Measurements from ENCODE around the gene LILRA6. TPM values are rescaled to one million over a fixed set of nuclear protein-coding genes. Genes with fewer than 3 reads are reported as not detected.

LILRA6 gene
- total and polyA plus RNA-seq, 2 of the 8 experiments (the other 6 are each of a cell fraction or from before 2014, with no cell fraction given) = not detected

DNA sequence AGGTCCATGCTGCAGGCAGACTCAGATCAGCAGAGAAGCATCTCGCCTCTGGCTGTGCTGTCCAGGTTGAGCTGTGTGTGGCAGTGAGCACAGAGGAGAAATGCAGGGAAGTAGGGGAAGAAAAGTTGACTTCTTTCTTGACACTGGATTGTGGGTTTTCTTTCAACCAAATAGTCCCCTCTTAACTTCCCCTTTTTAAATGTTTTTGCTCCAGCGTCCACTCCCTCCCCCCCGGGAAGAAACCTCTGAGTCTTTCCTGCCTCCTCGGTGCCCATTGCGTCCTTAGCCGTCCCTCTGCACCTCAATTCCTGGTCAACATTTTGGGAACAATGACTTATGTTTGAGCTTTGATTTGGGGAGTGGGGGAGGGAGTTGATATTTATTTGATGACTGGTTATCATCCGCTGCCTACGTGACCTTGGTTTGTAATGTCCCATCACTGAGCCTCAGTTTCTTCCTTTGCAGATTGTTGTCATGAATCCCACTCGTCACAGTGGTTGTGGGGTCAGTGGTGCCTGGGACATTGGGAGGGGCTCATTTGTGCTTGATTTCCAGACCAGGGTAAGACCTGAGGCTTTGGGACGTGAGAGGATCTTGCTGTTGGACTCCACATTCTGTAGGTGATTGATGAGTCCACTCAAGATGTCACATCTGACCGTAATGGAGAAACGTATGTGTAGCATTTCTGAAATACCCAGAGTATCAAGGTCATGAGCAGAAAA, 38.6 kb upstream of the LILRA6 start, which contains the start of gene LILRB2:
Gene LILRB2, minus strand, starts transcription at position 104 of the 722 bp plus-strand sequence. CDS start 614 bp downstream, outside the sequence.
- ChIA-PET CTCF (ENCODE audit: partially characterized antibody) (no interaction called here), POLR2A (ENCODE audit: partially characterized antibody) (interaction anchor here (1.0 to 1.1 kb wide), 2 partner anchors 73 to 80 kb away, joined by 3 to 6 read pairs; no protein-coding TSS in a partner anchor)
- Histone ChIP-seq H3K9ac (replicated peaks in 1 of 4; ENCODE audit: extremely low read depth in 1 of 4, low read depth in 3 of 4, low read length in 3 of 4) (no peak within 1 kb of the TSS), H2BK12ac (ENCODE audit: low read depth, low read length) (no peak within 1 kb of the TSS), H3K56ac (replicated peaks; ENCODE audit: insufficient read length, low read depth, low read length) (no peak within 1 kb of the TSS), H3K36me3 (ENCODE audit: control insufficient read depth in 2 of 4, insufficient read depth in 4 of 4, low read length in 3 of 4) (no peaks in the 10 kb centered on the region), H3K9me3 (ENCODE audit: insufficient read depth in 2 of 2, low read depth in 1 of 2, low read length in 1 of 2) (peaks cover 0 to 4% of the 10 kb centered on the region in 2 experiments; a peak in 1 of 4 replicates), H4K91ac (replicated peaks; ENCODE audit: insufficient read length, low read length) (no peak within 1 kb of the TSS), H2AK5ac (ENCODE audit: low read depth, low read length) (no peak within 1 kb of the TSS), H4K20me1 (replicated peaks in 1 of 2; ENCODE audit: control insufficient read depth in 1 of 2, insufficient read depth in 2 of 2, low read length in 2 of 2) (no peaks in the 10 kb centered on the region), H3K23me2 (ENCODE audit: low read depth, low read length) (no peaks in the 10 kb centered on the region), H3K4ac (replicated peaks; ENCODE audit: insufficient read length, low read depth, low read length) (no peak within 1 kb of the TSS), H4K8ac (ENCODE audit: extremely low read depth, insufficient read depth, low read length) (no peak within 1 kb of the TSS), H2BK15ac (ENCODE audit: low read length) (no peak within 1 kb of the TSS), H3K79me2 (ENCODE audit: control insufficient read depth in 1 of 2, insufficient read depth in 2 of 2, low read length in 2 of 2) (no peaks in the 10 kb centered on the region), H2BK5ac (ENCODE audit: low read depth, low read length) (no peak within 1 kb of the TSS), H3K4me3 (ENCODE audit: extremely low read depth in 1 of 4, insufficient read depth in 2 of 4, low read depth in 3 of 4, low read length in 4 of 4) (no peak within 1 kb of the TSS), H3K4me1 (replicated peaks in 1 of 4; ENCODE audit: control insufficient read depth in 3 of 4, insufficient read depth in 4 of 4, low read length in 3 of 4) (no peaks in the 10 kb centered on the region), H2BK120ac (replicated peaks; ENCODE audit: low read depth, low read length) (no peak within 1 kb of the TSS), H3K27me3 (replicated peaks in 1 of 4; ENCODE audit: control insufficient read depth in 3 of 4, extremely low read depth in 1 of 4, insufficient read depth in 3 of 4, low read length in 3 of 4) (no peaks in the 10 kb centered on the region; a peak in 1 of 7 replicates), H3K18ac (ENCODE audit: extremely low read depth, low read length) (no peak within 1 kb of the TSS), H2BK20ac (ENCODE audit: low read length) (no peak within 1 kb of the TSS), H3K27ac (ENCODE audit: low read depth, low read length) (no peak within 1 kb of the TSS), H2AFZ (ENCODE audit: low read length) (no peak within 1 kb of the TSS; the same call in 1 of the 2 replicates), H4K5ac (ENCODE audit: insufficient read length, low read depth, low read length) (no peak within 1 kb of the TSS), H3K4me2 (ENCODE audit: insufficient read depth in 1 of 2, low read depth in 2 of 2, low read length in 2 of 2) (no peak within 1 kb of the TSS), H3K79me1 (ENCODE audit: low read depth, low read length) (no peaks in the 10 kb centered on the region), H3K23ac (ENCODE audit: insufficient read length) (no peak within 1 kb of the TSS), H3K14ac (ENCODE audit: insufficient read length) (no peak within 1 kb of the TSS)
- FAIRE-seq (no peak), DNase-seq (ENCODE audit: low read depth in 1 of 2, low spot score in 2 of 2) (no peak)
- WGBS, 2 experiments (ENCODE audit: extremely low coverage in 1 of 2, insufficient coverage in 1 of 2, insufficient read length in 1 of 2, insufficient replicate concordance in 2 of 2, low coverage in 1 of 2, low lambda C conversion rate in 2 of 2, missing lambda C conversion rate in 1 of 2) = 87% methylated on average over 11 of the region's 12 CpGs; no CpG with 5 or more reads in 1 of the 2 experiments
- no peak for TF ChIP-seq JUN (IDR thresholded peaks at IDR 0.05; ENCODE audit: low read depth, low read length)
- no peak for TF ChIP-seq CEBPB (IDR thresholded peaks at IDR 0.05; ENCODE audit: low read depth, low read length)
- no peak for TF ChIP-seq CREB1 (IDR thresholded peaks at IDR 0.05)
- no peak for TF ChIP-seq KDM4A (IDR thresholded peaks at IDR 0.05; ENCODE audit: low read depth, low read length, severe bottlenecking)
- TF ChIP-seq TAF7 (optimal IDR thresholded peaks at IDR 0.05; ENCODE audit: borderline replicate concordance, low read depth, low read length) = no peak
